HepG2 (cell line): ENCODE results near the gene KLHL30. TPM values are rescaled to one million over a fixed set of nuclear protein-coding genes. Genes with fewer than 3 reads are reported as not detected.

Source experiments
- ATF6 ChIP-seq: sonication (generic); formaldehyde crosslinking; conservative IDR thresholded peaks from 2 replicates; pipeline ENCODE4 v1.4.0; 2020; ENCODE audit warnings: missing genetic modification reagents
- HNRNPK ChIP-seq: fragments of 200-400 bp; formaldehyde crosslinking; IDR thresholded peaks from 2 replicates; pipeline ENCODE4 v1.6.1; 2018; ENCODE audit warnings: low read length, low read depth, moderate library complexity, mild to moderate bottlenecking; ENCODE audit not compliant: poor library complexity, severe bottlenecking
- HOMEZ ChIP-seq: IDR thresholded peaks from 2 replicates; pipeline ENCODE4 v1.6.1; 2016; ENCODE audit warnings: low read depth
- MIXL1 ChIP-seq: IDR thresholded peaks from 2 replicates; pipeline ENCODE4 v1.6.1; 2016
- PHF5A ChIP-seq: IDR thresholded peaks from one replicate; pipeline ENCODE4 v1.6.1; 2018; ENCODE audit warnings: low read depth, missing genetic modification reagents; ENCODE audit not compliant: unreplicated experiment
- POLR2AphosphoS5 ChIP-seq: IDR thresholded peaks from 2 replicates; pipeline ENCODE4 v1.6.1; 2012; ENCODE audit warnings: low read depth, low read length
- TOE1 ChIP-seq: sonication (generic); formaldehyde crosslinking; IDR thresholded peaks from 2 replicates; pipeline ENCODE4 v1.4.0; 2020; ENCODE audit warnings: mild to moderate bottlenecking, missing genetic modification reagents
- ZFP91 ChIP-seq: sonication (generic); formaldehyde crosslinking; IDR thresholded peaks from 2 replicates; pipeline ENCODE4 v1.9.0; 2022; ENCODE audit warnings: missing genetic modification reagents, mild to moderate bottlenecking, borderline replicate concordance
- ZNF138 ChIP-seq: sonication (generic); formaldehyde crosslinking; IDR thresholded peaks from 2 replicates; pipeline ENCODE4 v1.5.0; 2020; ENCODE audit warnings: mild to moderate bottlenecking, low read depth, missing genetic modification reagents
- ZNF33A ChIP-seq: sonication (generic); formaldehyde crosslinking; IDR thresholded peaks from 2 replicates; pipeline ENCODE4 v1.5.1; 2020; ENCODE audit warnings: missing genetic modification reagents, mild to moderate bottlenecking, moderate library complexity, borderline replicate concordance
- ZNF713 ChIP-seq: sonication (generic); formaldehyde crosslinking; IDR thresholded peaks from 2 replicates; pipeline ENCODE4 v1.4.0; 2020; ENCODE audit warnings: mild to moderate bottlenecking, missing genetic modification reagents
- polyA plus RNA-seq, 8 experiments: library from polyadenylated mRNA; depleted of rRNA in 3 of 8; stranded (reverse) in 7 of 8; unstranded in 1 of 8; fragments of >200 nt; fragmentation: Illumina TruSeq in 4 of 8; extraction: Trizol in 4 of 8; gene quantifications; 2 replicates each; pipeline versions ENCODE4 v1.2.1 to v1.2.3, GENCODE V29; 2011 to 2016; ENCODE audit warnings: low read depth in 4 of 8, missing spikeins in 1 of 8, mixed read lengths in 1 of 8; ENCODE audit not compliant: insufficient read depth in 1 of 8
- total RNA-seq, 5 experiments: library from RNA; depleted of rRNA; stranded (reverse); fragments of >200 nt; fragmentation: Illumina TruSeq; extraction: Trizol; gene quantifications; 2 replicates each; pipeline ENCODE4 v1.2.3, GENCODE V29; 2016; ENCODE audit warnings: low read depth in 1 of 5
- TF ChIP-seq, protein P1 (sequence below): sonication (generic); formaldehyde crosslinking; IDR thresholded peaks from 2 replicates; pipeline ENCODE4 v1.4.0; 2020; ENCODE audit warnings: missing genetic modification reagents
- TF ChIP-seq, protein P2 (sequence below): sonication (generic); formaldehyde crosslinking; IDR thresholded peaks from 2 replicates; pipeline ENCODE4 v1.8.0; 2022; ENCODE audit warnings: low read depth, missing genetic modification reagents
- TF ChIP-seq, protein P3 (sequence below): sonication (generic); formaldehyde crosslinking; conservative IDR thresholded peaks from 2 replicates; pipeline ENCODE4 v1.4.0; 2020; ENCODE audit warnings: mild to moderate bottlenecking, missing genetic modification reagents, moderate library complexity

Gene KLHL30
- total and polyA plus RNA-seq, 2 of the 13 experiments (the other 11 are each of a cell fraction or from before 2014, with no cell fraction given), result 0.05 TPM; not detected in 1

GRCh38 chr2:238107525-238108422 lies 30.7 kb upstream of the KLHL30 start (continued):
- TF ChIP-seq, protein P1, sequence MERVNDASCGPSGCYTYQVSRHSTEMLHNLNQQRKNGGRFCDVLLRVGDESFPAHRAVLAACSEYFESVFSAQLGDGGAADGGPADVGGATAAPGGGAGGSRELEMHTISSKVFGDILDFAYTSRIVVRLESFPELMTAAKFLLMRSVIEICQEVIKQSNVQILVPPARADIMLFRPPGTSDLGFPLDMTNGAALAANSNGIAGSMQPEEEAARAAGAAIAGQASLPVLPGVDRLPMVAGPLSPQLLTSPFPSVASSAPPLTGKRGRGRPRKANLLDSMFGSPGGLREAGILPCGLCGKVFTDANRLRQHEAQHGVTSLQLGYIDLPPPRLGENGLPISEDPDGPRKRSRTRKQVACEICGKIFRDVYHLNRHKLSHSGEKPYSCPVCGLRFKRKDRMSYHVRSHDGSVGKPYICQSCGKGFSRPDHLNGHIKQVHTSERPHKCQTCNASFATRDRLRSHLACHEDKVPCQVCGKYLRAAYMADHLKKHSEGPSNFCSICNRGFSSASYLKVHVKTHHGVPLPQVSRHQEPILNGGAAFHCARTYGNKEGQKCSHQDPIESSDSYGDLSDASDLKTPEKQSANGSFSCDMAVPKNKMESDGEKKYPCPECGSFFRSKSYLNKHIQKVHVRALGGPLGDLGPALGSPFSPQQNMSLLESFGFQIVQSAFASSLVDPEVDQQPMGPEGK (CRISPR knock-in tag), result peak; percentile 65
- TF ChIP-seq ZNF713, result no peak
- no peak for TF ChIP-seq ZNF33A
- 0 out of 2 replicates have a peak, but pooled peaks have one; percentile 12 for TF ChIP-seq MIXL1
- TF ChIP-seq, protein P2, sequence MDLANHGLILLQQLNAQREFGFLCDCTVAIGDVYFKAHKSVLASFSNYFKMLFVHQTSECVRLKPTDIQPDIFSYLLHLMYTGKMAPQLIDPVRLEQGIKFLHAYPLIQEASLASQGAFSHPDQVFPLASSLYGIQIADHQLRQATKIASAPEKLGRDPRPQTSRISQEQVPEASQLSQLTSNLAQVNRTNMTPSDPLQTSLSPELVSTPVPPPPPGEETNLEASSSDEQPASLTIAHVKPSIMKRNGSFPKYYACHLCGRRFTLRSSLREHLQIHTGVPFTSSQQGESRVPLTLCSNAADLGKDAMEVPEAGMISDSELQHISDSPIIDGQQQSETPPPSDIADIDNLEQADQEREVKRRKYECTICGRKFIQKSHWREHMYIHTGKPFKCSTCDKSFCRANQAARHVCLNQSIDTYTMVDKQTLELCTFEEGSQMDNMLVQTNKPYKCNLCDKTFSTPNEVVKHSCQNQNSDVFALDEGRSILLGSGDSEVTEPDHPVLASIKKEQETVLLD (CRISPR knock-in tag), result 0 out of 2 replicates have a peak, but pooled peaks have one; percentile 35
- peak; percentile 84 for TF ChIP-seq PHF5A
- peak; percentile 1 for TF ChIP-seq ZFP91 (CRISPR knock-in tag)
- TF ChIP-seq TOE1 (CRISPR knock-in tag), result peak; percentile 47; the same call in 1 of the 2 replicates
- no peak for TF ChIP-seq HNRNPK
- no peak; the same call in 1 of the 2 replicates for TF ChIP-seq HOMEZ (CRISPR knock-in tag)
- TF ChIP-seq ZNF138 (CRISPR knock-in tag), result no peak
- TF ChIP-seq ATF6 (CRISPR knock-in tag), result no peak
- TF ChIP-seq, protein P3, sequence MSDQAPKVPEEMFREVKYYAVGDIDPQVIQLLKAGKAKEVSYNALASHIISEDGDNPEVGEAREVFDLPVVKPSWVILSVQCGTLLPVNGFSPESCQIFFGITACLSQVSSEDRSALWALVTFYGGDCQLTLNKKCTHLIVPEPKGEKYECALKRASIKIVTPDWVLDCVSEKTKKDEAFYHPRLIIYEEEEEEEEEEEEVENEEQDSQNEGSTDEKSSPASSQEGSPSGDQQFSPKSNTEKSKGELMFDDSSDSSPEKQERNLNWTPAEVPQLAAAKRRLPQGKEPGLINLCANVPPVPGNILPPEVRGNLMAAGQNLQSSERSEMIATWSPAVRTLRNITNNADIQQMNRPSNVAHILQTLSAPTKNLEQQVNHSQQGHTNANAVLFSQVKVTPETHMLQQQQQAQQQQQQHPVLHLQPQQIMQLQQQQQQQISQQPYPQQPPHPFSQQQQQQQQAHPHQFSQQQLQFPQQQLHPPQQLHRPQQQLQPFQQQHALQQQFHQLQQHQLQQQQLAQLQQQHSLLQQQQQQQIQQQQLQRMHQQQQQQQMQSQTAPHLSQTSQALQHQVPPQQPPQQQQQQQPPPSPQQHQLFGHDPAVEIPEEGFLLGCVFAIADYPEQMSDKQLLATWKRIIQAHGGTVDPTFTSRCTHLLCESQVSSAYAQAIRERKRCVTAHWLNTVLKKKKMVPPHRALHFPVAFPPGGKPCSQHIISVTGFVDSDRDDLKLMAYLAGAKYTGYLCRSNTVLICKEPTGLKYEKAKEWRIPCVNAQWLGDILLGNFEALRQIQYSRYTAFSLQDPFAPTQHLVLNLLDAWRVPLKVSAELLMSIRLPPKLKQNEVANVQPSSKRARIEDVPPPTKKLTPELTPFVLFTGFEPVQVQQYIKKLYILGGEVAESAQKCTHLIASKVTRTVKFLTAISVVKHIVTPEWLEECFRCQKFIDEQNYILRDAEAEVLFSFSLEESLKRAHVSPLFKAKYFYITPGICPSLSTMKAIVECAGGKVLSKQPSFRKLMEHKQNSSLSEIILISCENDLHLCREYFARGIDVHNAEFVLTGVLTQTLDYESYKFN (CRISPR knock-in tag), result 0 out of 2 replicates have a peak, but pooled peaks have one; percentile 26
- TF ChIP-seq POLR2AphosphoS5, result peak; percentile 44; the same call in 1 of the 2 replicates
